Measurements from ENCODE around the gene ITGB8.

GRCh38 chr7:20441346-20441745 is 110.6 kb downstream of the ITGB8 start:
- TF ChIP-seq CTCF (IDR thresholded peaks at IDR 0.05) (no peak), POLR2A (IDR thresholded peaks at IDR 0.05) (no peak), EP300 (IDR thresholded peaks at IDR 0.05) (no peak)

Measured in tibial nerve (tissue), 4 donors.